GM12878 (cell line): Measurements from ENCODE around the gene C2orf80.

Experiments used
- EP300 ChIP-seq, 2 experiments: fragments of 150-350 bp in 1 of 2; IDR thresholded peaks; 2 replicates each; pipeline ENCODE4 v1.6.1; 2011 to 2012; ENCODE audit warnings: low read depth in 2 of 2, low read length in 2 of 2, borderline replicate concordance in 1 of 2, improper control_type of control experiment in 1 of 2, inconsistent platforms in 1 of 2; ENCODE audit not compliant: control insufficient read depth in 1 of 2
- ETV6 ChIP-seq, 2 experiments: fragments of 450-650 bp in 1 of 2; IDR thresholded peaks in 1 of 2; conservative IDR thresholded peaks in 1 of 2; 2 replicates each; pipeline ENCODE4 v1.6.1; 2014; ENCODE audit warnings: antibody characterized with exemption in 1 of 2, borderline replicate concordance in 1 of 2, low read depth in 1 of 2, mild to moderate bottlenecking in 1 of 2, moderate library complexity in 1 of 2
- EZH2 ChIP-seq: IDR thresholded peaks from 2 replicates; pipeline ENCODE4 v1.6.1; 2012; ENCODE audit warnings: low read depth, mild to moderate bottlenecking, control low read depth, inconsistent platforms, low read length, borderline replicate concordance; ENCODE audit not compliant: control insufficient read depth
- JUNB ChIP-seq: IDR thresholded peaks from 2 replicates; pipeline ENCODE4 v1.6.1; 2016; ENCODE audit warnings: antibody characterized with exemption, mild to moderate bottlenecking
- KDM1A ChIP-seq: fragments of 200-600 bp; sonication (generic); IDR thresholded peaks from 2 replicates; pipeline ENCODE4 v1.6.1; 2016; ENCODE audit warnings: borderline replicate concordance
- MXI1 ChIP-seq: fragments of 150-350 bp; IDR thresholded peaks from 2 replicates; pipeline ENCODE4 v1.6.1; 2011; ENCODE audit warnings: low read depth, mild to moderate bottlenecking, inconsistent platforms, low read length, improper control_type of control experiment
- MYC ChIP-seq: IDR thresholded peaks from 2 replicates; pipeline ENCODE4 v1.6.1; 2011; ENCODE audit warnings: mild to moderate bottlenecking, low read length, moderate library complexity, inconsistent platforms; ENCODE audit not compliant: insufficient read depth, insufficient replicate concordance, insufficient read length, severe bottlenecking
- SIN3A ChIP-seq: IDR thresholded peaks from 2 replicates; pipeline ENCODE4 v1.6.1; 2012; ENCODE audit warnings: low read depth, low read length, improper control_type of control experiment
- YY1 ChIP-seq: IDR thresholded peaks from 2 replicates; pipeline ENCODE4 v1.6.1; 2011; ENCODE audit warnings: low read depth, mild to moderate bottlenecking, low read length
- ZBTB11 ChIP-seq: fragments of 450-650 bp; formaldehyde crosslinking; IDR thresholded peaks from 2 replicates; pipeline ENCODE4 v1.5.0; 2022; ENCODE audit warnings: mild to moderate bottlenecking, missing genetic modification characterization
- ZNF217 ChIP-seq: fragments of 450-650 bp; IDR thresholded peaks from 2 replicates; pipeline ENCODE4 v1.6.1; 2017; ENCODE audit warnings: antibody characterized with exemption, mild to moderate bottlenecking
- ZSCAN29 ChIP-seq: fragments of 450-650 bp; IDR thresholded peaks from 2 replicates; pipeline ENCODE4 v1.6.1; 2017; ENCODE audit warnings: mild to moderate bottlenecking, moderate library complexity
- TF ChIP-seq, protein P1 (sequence below), 3 experiments: IDR thresholded peaks in 2 of 3; conservative IDR thresholded peaks in 1 of 3; 2 replicates each; pipeline ENCODE4 v1.5.1; 2011; ENCODE audit warnings: low read depth in 3 of 3, low read length in 3 of 3, mild to moderate bottlenecking in 3 of 3, control low read depth in 2 of 3, moderate library complexity in 2 of 3, inconsistent platforms in 1 of 3, mixed read lengths in 1 of 3; ENCODE audit not compliant: control insufficient read depth in 2 of 3, insufficient read depth in 1 of 3; ENCODE audit errors: extremely low read depth in 1 of 3

DNA sequence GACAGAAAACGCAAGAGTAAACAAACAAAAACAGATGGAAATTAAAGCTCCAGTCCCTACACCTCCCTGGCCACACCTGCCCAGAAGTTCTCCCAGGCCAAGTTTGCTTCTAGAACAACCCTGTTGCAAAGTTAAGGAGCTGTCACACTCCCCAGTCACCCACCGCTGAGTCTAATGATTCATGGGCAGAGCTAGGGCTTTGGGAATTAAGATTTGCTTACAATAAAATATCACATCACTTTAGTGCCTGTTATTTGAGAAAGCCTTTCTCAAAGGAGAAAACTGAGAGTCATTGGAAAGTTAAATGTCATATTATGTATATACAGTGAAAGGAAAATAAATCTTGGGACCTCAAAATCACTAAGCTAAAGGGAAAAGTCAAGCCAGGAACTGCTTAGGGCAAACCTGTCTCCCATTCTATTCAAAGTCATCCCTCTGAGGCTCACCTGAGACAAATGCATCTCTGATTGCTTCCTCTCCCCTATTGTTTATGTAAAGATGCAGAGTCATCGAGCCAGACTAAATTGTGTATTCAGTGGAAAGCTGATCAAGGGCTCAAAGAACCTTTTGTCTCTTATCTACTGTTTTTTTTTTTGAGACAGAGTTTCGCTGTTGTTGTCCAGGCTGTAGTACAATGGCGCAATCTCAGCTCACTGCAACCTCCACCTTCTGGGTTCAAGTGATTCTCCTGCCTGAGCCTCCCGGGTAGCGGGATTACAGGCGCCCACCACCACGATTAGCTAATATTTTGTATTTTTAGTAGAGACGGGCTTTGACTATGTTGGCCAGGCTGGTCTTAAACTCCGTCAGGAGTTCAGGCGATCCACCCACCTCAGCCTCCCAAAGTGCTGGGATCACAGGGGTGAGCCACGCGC lies 46.7 kb downstream of the C2orf80 start:
- TF ChIP-seq ETV6 (conservative IDR thresholded peaks at IDR 0.05 in 1 of 2, IDR thresholded peaks at IDR 0.05 in 1 of 2; ENCODE audit: borderline replicate concordance in 1 of 2, low read depth in 1 of 2), result no peak
- no peak for TF ChIP-seq MXI1
- no peak for TF ChIP-seq KDM1A
- TF ChIP-seq ZBTB11, result no peak
- no peak for TF ChIP-seq SIN3A
- no peak for TF ChIP-seq EP300 (IDR thresholded peaks at IDR 0.05; ENCODE audit: borderline replicate concordance in 1 of 2, control insufficient read depth in 1 of 2, low read depth in 2 of 2, low read length in 2 of 2)
- TF ChIP-seq JUNB, result no peak
- TF ChIP-seq, protein P1, sequence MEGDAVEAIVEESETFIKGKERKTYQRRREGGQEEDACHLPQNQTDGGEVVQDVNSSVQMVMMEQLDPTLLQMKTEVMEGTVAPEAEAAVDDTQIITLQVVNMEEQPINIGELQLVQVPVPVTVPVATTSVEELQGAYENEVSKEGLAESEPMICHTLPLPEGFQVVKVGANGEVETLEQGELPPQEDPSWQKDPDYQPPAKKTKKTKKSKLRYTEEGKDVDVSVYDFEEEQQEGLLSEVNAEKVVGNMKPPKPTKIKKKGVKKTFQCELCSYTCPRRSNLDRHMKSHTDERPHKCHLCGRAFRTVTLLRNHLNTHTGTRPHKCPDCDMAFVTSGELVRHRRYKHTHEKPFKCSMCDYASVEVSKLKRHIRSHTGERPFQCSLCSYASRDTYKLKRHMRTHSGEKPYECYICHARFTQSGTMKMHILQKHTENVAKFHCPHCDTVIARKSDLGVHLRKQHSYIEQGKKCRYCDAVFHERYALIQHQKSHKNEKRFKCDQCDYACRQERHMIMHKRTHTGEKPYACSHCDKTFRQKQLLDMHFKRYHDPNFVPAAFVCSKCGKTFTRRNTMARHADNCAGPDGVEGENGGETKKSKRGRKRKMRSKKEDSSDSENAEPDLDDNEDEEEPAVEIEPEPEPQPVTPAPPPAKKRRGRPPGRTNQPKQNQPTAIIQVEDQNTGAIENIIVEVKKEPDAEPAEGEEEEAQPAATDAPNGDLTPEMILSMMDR (IDR thresholded peaks at IDR 0.05 in 2 of 3, conservative IDR thresholded peaks at IDR 0.05 in 1 of 3; ENCODE audit: control insufficient read depth in 2 of 3, extremely low read depth in 1 of 3, insufficient read depth in 1 of 3, low read depth in 3 of 3, low read length in 3 of 3), result no peak
- TF ChIP-seq EZH2, result no peak
- TF ChIP-seq ZSCAN29, result no peak
- no peak for TF ChIP-seq MYC
- no peak for TF ChIP-seq YY1
- TF ChIP-seq ZNF217, result no peak
